Astrocyte of the hippocampus (primary cell): ENCODE results near the gene SH3PXD2A.
A peak's percentile ranks its signal among the peaks of the same experiment; 100 is the strongest.

Experiments used
- DNase-seq: peaks from one replicate; pipeline ENCODE4 v3.0.0; 2011; ENCODE audit warnings: low read depth, low spot score

The SH3PXD2A gene

GRCh38 chr10:103834436-103835095 lies 20.8 kb downstream of the SH3PXD2A start:
- DNase-seq: no peak

DNA sequence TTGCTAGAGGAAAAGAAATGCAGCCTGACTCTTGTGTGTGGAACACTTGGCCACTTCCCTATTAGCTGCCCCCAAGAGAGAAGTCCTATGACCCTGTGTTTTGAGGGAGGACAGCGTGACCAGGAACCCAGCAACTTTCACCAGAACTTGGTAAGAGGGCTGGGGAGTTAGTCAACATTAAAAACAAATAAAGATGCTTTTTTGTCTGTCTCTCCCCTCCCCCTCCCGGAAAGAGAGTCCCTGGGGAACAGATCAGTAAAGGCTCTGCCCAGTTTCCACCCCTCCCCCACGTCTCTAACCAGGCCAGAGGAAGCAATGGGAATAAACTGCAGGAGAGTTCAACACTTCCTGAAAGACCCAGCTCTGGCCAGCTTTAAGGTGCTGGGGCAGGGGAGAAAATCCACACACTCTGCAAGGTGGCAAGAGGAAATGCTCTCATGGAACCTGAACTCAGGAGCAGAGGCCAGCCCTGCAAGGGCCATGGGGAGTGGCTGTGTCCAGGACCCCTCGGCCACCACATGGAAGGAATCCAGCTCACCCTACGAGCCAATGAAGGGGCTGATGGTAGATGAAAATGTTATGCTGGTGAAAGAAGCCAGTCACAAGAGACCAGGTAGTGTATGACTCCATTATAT lies 21.5 kb downstream of the SH3PXD2A start:
- no peak for DNase-seq

- DNase-seq: no peak
These were observed 22.6 kb downstream of the SH3PXD2A start for GRCh38 chr10:103832806-103833205.

- DNase-seq: no peak
These were observed 25.4 kb downstream of the SH3PXD2A start for GRCh38 chr10:103829838-103830465.

- DNase-seq: no peak
These were observed 26.1 kb downstream of the SH3PXD2A start for GRCh38 chr10:103829278-103829677.

DNA sequence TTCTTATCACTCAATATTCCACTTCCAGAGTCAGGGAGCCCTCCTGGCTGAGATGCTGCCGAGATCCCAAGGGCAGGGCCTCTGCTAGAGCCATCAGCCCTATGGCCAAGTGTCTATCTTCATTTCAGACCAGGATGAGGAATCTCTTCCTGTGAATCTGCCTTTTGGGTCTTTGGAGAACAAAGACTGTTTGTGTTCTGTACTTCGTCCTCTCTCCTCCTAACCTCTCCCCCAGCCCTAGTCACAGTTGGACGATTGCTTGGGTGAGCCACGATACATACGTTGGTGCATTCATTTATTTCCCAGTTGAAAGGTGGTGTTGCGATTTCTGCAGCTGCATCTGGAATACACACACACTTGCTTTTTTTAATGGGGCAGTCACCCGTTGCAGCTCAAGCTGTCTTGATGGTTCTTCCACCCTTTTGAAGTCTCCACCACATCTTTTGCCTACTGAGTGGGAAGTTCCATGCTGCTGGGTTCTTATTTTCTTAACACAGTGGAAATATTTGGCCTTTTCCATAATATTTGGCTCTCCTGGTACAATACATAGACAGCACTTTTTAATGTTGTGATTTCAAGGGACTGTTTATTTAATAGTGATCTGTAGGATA lies 26.7 kb downstream of the SH3PXD2A start:
- DNase-seq: no peak

GRCh38 chr10:103828107-103828506 lies 27.3 kb downstream of the SH3PXD2A start:
- no peak for DNase-seq

DNA sequence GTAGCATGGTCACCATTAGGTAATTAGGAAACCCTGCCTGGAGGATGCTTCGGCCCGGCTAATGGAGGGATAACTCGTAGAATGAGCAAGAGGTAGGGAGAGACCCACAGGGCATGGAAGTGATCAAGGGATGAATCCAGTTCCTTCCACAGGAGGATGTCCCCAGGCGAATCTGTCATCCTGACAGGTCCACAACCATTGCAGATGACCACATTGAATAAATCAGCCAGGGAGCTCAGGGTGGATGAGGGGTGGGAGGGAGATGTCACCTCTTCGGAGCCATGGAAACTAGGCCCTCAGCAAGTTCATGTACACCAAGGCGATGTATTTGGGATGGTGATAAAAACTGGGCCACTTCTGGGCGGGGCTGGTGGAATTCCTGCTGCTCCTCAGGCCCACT lies 28.5 kb downstream of the SH3PXD2A start:
- no peak for DNase-seq

- no peak for DNase-seq
These were observed 31.1 kb downstream of the SH3PXD2A start for GRCh38 chr10:103824281-103824680.

GRCh38 chr10:103823706-103824272 lies 31.6 kb downstream of the SH3PXD2A start:
- DNase-seq: no peak

- DNase-seq: no peak
These were observed 32.6 kb downstream of the SH3PXD2A start for GRCh38 chr10:103822800-103823199.

- DNase-seq: no peak
These were observed 33.2 kb downstream of the SH3PXD2A start for GRCh38 chr10:103822107-103822716.

- DNase-seq: peak; percentile 82
These were observed 35.0 kb downstream of the SH3PXD2A start for GRCh38 chr10:103820101-103821062.

- DNase-seq: no peak
These were observed 35.9 kb downstream of the SH3PXD2A start for GRCh38 chr10:103819493-103819892.

GRCh38 chr10:103818765-103819374 lies 36.5 kb downstream of the SH3PXD2A start:
- no peak for DNase-seq

GRCh38 chr10:103818105-103818504 lies 37.3 kb downstream of the SH3PXD2A start:
- DNase-seq: no peak

DNA sequence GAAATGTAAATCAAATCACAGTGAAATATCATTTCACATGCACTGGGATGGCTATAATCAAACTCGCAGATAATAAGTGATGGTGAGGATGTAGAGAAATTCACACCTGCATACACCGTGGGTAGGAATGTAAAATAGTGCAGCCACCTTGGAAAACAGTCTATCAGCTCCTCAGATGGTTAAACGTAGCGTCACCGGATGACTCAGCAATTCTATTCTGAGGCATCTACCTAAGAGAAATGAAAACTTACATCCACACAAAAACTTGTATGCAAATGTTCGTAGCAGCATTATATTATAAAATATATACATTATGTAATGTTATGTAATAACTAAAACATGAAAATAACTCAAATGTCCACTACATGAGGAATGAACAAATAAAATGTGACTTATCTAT lies 38.9 kb downstream of the SH3PXD2A start:
- DNase-seq: peak; percentile 67

- DNase-seq: no peak
These were observed 40.6 kb downstream of the SH3PXD2A start for GRCh38 chr10:103814626-103815370.

GRCh38 chr10:103814105-103814504 lies 41.3 kb downstream of the SH3PXD2A start:
- no peak for DNase-seq
